DMS114 treated with DMSO at 0.1 percent for 48 hours (cell line): ENCODE measurements around the gene NUB1.
A peak's percentile ranks its signal among the peaks of the same experiment; 100 is the strongest.

Experiments
- DNase-seq: peaks from one replicate; lab custom pipeline; 2025; ENCODE audit not compliant: unreplicated experiment; lab: John Stamatoyannopoulos, UW

NUB1 gene

GRCh38 chr7:151343516-151343915 lies 1.9 kb downstream of the NUB1 start:
- no peak for DNase-seq

- DNase-seq, result no peak
Observed at GRCh38 chr7:151345576-151346469, 4.2 kb downstream of the NUB1 start.

GRCh38 chr7:151346470-151346769 lies 4.8 kb downstream of the NUB1 start:
- DNase-seq, result no peak

DNA sequence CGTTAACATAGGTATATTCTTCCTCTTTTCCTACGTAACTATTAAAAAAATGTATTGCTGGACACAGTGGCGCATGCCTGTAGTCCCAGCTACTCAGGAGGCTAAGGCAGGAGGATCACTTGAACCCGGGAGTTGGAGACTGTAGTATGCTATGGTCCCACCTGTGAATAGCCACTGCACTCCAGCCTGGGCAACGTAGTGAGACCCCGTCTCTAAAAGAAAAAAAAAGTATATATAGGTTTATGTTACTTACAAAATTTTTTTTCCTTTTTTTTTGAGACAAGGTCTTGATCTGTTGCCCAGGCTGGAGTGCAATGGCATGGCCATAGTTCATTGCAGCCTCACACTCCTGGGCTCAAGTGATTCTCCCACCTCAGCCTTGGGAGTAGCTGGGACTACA lies 5.6 kb downstream of the NUB1 start:
- DNase-seq, result no peak

DNA sequence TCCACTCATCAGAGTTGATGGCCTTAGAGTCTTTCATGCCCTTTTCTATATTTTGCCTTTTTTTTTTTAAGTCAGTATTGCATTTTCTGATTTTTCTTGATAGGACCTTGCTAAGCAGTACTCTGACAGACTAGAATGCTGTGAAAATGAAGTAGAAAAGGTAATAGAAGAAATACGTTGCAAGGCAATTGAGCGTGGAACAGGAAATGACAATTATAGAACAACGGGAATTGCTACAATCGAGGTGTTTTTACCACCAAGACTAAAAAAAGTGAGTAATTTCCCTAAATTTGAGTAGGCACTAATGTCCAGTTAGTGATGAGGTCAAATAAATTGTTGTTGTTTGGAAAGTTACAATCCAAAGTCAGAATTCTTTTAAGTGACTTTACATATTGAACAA lies 7.4 kb downstream of the NUB1 start:
- DNase-seq, result no peak

DNA sequence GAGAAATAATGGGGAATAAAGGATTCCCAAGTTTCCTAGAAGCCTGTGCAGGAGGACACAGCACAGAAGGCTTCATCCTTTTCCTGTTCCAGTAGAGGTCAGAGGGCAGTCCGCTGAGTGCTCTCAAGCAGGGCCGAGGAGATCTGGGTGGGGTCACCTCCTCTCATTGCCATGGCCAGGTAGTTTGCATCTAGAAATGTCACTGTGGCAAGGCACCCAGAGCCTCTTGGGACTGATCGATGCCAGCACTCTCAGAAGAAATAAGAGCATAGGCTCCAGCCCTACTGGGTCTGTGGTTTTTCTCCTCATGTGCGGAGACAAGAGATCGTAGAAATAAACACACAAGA lies 7.9 kb downstream of the NUB1 start:
- no peak for DNase-seq

DNA sequence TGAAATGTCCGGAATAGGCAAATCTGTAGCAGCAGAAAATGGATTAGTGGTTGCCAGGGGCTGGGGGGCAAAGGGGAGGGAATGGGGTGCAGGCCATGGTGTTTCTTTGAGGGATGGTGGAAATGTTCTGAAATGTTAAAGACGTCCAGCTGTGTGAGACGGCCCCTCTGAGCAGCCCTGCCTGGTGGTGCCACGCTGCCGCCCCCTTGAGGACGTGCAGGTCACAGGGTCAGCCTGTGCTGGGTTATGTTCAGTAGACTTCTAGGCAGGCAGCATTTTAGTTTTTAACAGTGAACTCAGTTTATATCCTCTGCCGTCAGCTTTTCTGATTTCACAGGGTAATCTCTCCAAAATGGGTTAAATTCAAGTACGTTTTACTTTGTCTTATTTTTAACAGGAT lies 9.4 kb downstream of the NUB1 start:
- DNase-seq, result no peak

DNA sequence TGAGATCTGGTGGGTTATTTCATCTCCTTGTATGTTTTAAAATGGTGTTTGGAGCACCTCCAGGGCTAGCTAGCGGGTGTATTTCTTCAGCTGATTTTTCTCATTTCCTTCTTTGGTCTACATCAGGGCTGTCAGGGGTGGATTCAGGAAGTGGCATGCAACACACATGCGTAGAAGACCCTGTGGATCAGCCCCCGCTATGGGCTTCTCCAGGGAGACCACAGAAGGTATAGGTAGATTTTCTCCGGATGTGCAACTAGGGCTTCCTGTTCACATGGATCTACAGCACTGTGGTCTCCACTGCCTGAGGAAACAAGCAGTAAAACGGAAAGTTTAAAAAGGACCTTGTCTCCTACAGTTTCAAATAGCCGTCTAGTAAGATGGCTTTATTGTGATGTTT lies 10.4 kb downstream of the NUB1 start:
- DNase-seq, result no peak

- no peak for DNase-seq
Observed at GRCh38 chr7:151352512-151352911, 10.9 kb downstream of the NUB1 start.

- no peak for DNase-seq
Observed at GRCh38 chr7:151361193-151361959, 19.8 kb downstream of the NUB1 start.

GRCh38 chr7:151363182-151363581 lies 21.6 kb downstream of the NUB1 start:
- DNase-seq, result no peak

GRCh38 chr7:151366166-151366879 lies 24.7 kb downstream of the NUB1 start:
- no peak for DNase-seq

DNA sequence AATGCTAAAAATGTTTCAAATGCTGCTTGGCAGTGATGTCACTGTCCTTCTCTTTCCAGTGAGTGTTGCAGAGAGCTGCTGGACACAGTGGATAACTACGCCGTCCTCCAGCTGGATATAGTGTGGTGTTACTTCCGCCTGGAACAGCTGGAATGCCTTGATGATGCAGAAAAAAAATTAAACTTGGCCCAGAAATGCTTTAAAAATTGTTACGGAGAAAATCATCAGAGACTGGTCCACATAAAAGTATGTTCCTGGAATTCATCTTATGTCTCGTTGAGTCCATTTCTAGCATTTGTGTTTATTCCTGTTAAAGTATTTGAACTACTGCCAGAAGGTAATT lies 25.2 kb downstream of the NUB1 start:
- DNase-seq, result no peak

DNA sequence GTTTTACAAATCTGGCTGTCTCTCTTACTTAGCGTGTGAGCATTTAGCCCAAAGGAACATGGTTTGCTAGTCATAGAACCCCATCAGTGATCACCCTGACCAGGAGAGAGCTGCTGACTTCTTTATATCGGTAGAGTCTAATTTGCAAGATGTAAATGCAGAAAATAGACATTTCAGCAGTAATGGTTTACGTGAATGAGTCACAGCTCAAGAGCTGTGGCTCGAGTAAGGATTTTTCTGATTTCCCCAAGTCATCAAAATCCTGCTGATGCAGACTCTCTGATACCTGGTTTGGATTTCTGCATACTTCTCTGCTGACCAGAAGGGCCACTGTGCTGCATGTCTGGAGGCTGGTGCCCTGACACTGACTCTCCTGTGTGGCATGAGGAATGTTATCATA lies 25.7 kb downstream of the NUB1 start:
- no peak for DNase-seq

GRCh38 chr7:151368136-151368571 lies 26.5 kb downstream of the NUB1 start:
- DNase-seq, result peak; percentile 63

DNA sequence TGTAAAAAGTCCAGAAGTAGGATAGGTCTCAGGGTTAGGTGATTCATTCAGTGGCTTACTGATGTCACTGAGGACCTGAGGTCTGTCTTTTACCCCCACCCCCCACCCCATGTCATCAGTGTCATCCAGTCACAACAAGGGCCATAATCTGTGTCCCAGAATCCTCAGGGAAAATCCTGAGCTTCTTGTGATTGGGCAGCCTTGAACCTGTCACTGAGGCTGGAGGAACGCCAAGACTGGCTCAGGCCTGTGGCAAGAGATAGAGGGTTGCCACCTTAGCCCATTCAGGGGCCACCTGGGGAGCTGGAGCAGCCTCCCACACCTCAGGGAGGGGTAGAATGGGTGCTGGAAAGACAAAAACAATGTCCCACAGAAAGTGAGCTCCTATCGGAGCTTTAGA lies 29.7 kb downstream of the NUB1 start:
- DNase-seq, result no peak

- no peak for DNase-seq
Observed at GRCh38 chr7:151372612-151373265, 31.1 kb downstream of the NUB1 start.

DNA sequence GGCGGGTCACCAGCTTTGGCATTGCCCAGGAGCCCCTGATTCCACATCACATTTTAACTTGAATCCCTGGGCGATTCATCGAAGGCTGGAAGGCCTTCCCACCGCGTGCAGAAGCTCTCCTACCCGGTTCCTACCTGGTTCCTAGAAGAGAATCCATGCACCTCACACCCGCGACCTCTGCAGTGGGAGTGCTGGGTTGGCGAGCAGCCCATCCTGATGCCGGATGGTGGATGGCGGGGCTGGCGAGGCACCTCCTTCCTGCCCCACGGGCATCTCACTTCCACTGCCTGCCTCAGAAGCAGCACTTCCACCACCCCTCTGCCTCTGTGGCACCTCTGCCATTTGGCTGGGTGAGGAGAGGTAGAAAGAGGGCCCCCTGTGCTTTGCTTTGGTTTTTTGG lies 32.0 kb downstream of the NUB1 start:
- DNase-seq, result no peak

DNA sequence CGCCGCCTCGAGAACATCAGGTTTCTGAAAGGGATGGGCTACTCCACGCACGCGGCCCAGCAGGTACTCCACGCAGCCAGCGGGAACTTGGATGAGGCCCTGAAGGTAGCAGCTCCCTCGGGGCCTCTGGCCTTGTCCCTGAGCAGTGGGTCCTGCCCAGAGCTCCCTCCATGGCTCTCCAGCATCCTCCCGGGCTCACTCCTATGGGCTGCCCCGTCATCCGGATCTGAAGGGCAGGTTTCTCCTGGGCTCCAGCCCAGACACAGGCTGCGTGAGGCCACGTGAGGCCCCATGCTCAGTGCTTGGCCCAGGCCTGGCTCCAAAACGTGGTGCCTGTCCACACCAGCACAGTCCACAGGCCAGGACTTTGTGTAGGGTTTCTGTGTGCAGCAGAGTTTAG lies 32.5 kb downstream of the NUB1 start:
- no peak for DNase-seq

DNA sequence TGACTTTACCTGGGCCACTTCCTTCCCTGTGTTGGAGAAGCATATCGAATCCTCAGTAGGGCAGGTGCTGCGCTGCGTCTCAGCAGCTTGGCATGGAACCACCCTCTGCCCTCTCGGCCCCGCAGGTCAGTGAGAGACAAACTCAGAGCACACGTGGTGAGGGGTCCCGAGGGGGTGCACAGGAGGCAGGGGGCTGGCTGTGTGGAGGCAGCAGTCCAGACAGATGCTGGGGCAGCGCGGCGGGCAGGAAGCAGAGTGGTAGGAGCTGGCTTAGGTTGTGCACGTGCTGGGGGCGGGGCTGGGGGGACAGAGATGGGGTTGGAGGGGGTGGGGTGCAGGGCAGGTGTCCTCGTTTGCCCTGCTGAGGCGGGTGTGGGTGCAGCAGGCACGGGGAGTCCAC lies 33.1 kb downstream of the NUB1 start:
- no peak for DNase-seq

- DNase-seq, result no peak
Observed at GRCh38 chr7:151375530-151376217, 34.1 kb downstream of the NUB1 start.
